Colonic mucosa (tissue), 4 donors: ENCODE results near the gene MID2. TPM values are rescaled to one million over a fixed set of nuclear protein-coding genes. Genes with fewer than 3 reads are reported as not detected.
A peak's percentile ranks its signal among the peaks of the same experiment; 100 is the strongest.

ENCODE experiments used
- DNase-seq: peaks from one replicate; pipeline ENCODE4 v3.0.0-alpha.2; 2020
- H3K27ac ChIP-seq: fragments of 200-600 bp; one replicate; pipeline ENCODE4 v1.8.0; 2021
- H3K27me3 ChIP-seq: fragments of 200-600 bp; one replicate; pipeline ENCODE4 v1.8.0; 2021
- H3K36me3 ChIP-seq: fragments of 200-600 bp; one replicate; pipeline ENCODE4 v1.8.0; 2021
- H3K4me1 ChIP-seq: fragments of 200-600 bp; one replicate; pipeline ENCODE4 v1.8.0; 2021; ENCODE audit warnings: mild to moderate bottlenecking
- H3K4me3 ChIP-seq: fragments of 200-600 bp; one replicate; pipeline ENCODE4 v1.8.0; 2021
- H3K9ac ChIP-seq, 2 donors: one replicate each; pipeline ENCODE4 v1.7.0; 2013; ENCODE audit warnings: control low read depth in 2 of 2, low read depth in 2 of 2, low read length in 2 of 2
- H3K9me3 ChIP-seq: fragments of 200-600 bp; one replicate; pipeline ENCODE4 v1.8.0; 2021
- CTCF ChIP-seq: fragments of 200-600 bp; IDR thresholded peaks from one replicate; pipeline ENCODE4 v1.8.0; 2022; ENCODE audit warnings: antibody characterized with exemption, mild to moderate bottlenecking
- intact Hi-C: fragments of 100-400 bp; cut with DNase I; formaldehyde crosslinking; loops from one replicate; pipeline ENCODE4 v1.14.1; 2022
- total RNA-seq, 2 donors: library from RNA; stranded (reverse); fragmentation: NEBNext Ultra II Directional in 1 of 2; extraction: Animal tissue kit (Norgen Biotek cat#: 25700) in 1 of 2; gene quantifications; one replicate each; pipeline ENCODE4 v1.2.1, GENCODE V29; 2021
- donor health status: healthy.
- donor health status: DM: no; HTN: no; CAD: no.
- donor health status: DM: no; HTN: no; CAD: no.

MID2 gene
- total RNA-seq, 2 donors from 2014 or later, result 5.4 to 6.3 TPM

GRCh38 chrX:107826238-107827029, 768 bp downstream of the MID2 start:
- intact Hi-C loops, result no loop called here
- DNase-seq, result peak; percentile 25
- Histone ChIP-seq H3K9ac (peak overlapping the region; percentile 43 to 73), H3K4me1 (no peaks in the 10 kb centered on the region), H3K27me3 (no peaks in the 10 kb centered on the region), H3K27ac (peak overlapping the region; percentile 69), H3K9me3 (no peaks in the 10 kb centered on the region), H3K4me3 (peak overlapping the region; percentile 47), H3K36me3 (no peaks in the 10 kb centered on the region)
- TF ChIP-seq CTCF, result no peak

- Histone ChIP-seq H3K36me3 (no peaks in the 10 kb centered on the region), H3K4me1 (no peaks in the 10 kb centered on the region), H3K27ac (peak overlapping the region; percentile 69), H3K27me3 (no peaks in the 10 kb centered on the region), H3K9me3 (no peaks in the 10 kb centered on the region), H3K4me3 (peak overlapping the region; percentile 47), H3K9ac (peak overlapping the region in 1 of 2 donors; percentile 43)
- intact Hi-C loops, result no loop called here
- no peak for DNase-seq
- TF ChIP-seq CTCF, result no peak
These were observed 1.6 kb downstream of the MID2 start for GRCh38 chrX:107827030-107827831.

GRCh38 chrX:107827852-107828251, 2.2 kb downstream of the MID2 start:
- H3K27me3 ChIP-seq, result no peaks in the 10 kb centered on the region
- H3K36me3 ChIP-seq, result no peaks in the 10 kb centered on the region
- intact Hi-C loops, result no loop called here
- no peak overlapping the region for H3K4me3 ChIP-seq
- TF ChIP-seq CTCF, result no peak
- no peak for DNase-seq
- H3K27ac ChIP-seq, result no peak overlapping the region
- H3K9ac ChIP-seq, result no peak overlapping the region
- no peaks in the 10 kb centered on the region for H3K4me1 ChIP-seq
- H3K9me3 ChIP-seq, result no peaks in the 10 kb centered on the region

GRCh38 chrX:107829878-107830277, 4.2 kb downstream of the MID2 start:
- intact Hi-C loops, result no loop called here

More at GRCh38 chrX:107829878-107830277, 4.2 kb downstream of the MID2 start:
- DNase-seq, result no peak
- Histone ChIP-seq H3K4me1 (no peaks in the 10 kb centered on the region), H3K4me3 (no peak overlapping the region), H3K9ac (no peak overlapping the region), H3K27me3 (no peaks in the 10 kb centered on the region), H3K9me3 (no peaks in the 10 kb centered on the region), H3K27ac (no peak overlapping the region), H3K36me3 (no peaks in the 10 kb centered on the region)
- no peak for TF ChIP-seq CTCF
